DMS153 treated with DMSO at 0.1 percent for 48 hours (cell line): Measurements from ENCODE around the gene DNAH9.
"Not testable (repeated sequence)": the region's sequence is repeated elsewhere in the genome, so short reads cannot be mapped to it uniquely, and the experiment has no call there.

Experiments
- DNase-seq: peaks from one replicate; lab custom pipeline; 2025; ENCODE audit not compliant: unreplicated experiment; lab: John Stamatoyannopoulos, UW

The DNAH9 gene

GRCh38 chr17:11901931-11902330, 303.7 kb downstream of the DNAH9 start:
- no peak for DNase-seq

GRCh38 chr17:11908711-11909146, 310.5 kb downstream of the DNAH9 start:
- no peak for DNase-seq

GRCh38 chr17:11909348-11909747, 311.1 kb downstream of the DNAH9 start:
- DNase-seq, result no peak

GRCh38 chr17:11916091-11916490, 317.8 kb downstream of the DNAH9 start:
- no peak for DNase-seq

- no peak for DNase-seq
These were observed 319.1 kb downstream of the DNAH9 start for GRCh38 chr17:11917415-11917814.

- DNase-seq, result no peak
These were observed 323.0 kb downstream of the DNAH9 start for GRCh38 chr17:11921296-11921695.

GRCh38 chr17:11922638-11923037, 324.4 kb downstream of the DNAH9 start:
- no peak for DNase-seq

- no peak for DNase-seq
These were observed 325.8 kb downstream of the DNAH9 start for GRCh38 chr17:11924076-11924475.

GRCh38 chr17:11925262-11926021, 327.2 kb downstream of the DNAH9 start:
- DNase-seq, result no peak

- DNase-seq, result no peak
These were observed 330.2 kb downstream of the DNAH9 start for GRCh38 chr17:11928436-11928835.

GRCh38 chr17:11932337-11932898, 334.1 kb downstream of the DNAH9 start:
- no peak for DNase-seq

- no peak for DNase-seq
These were observed 337.6 kb downstream of the DNAH9 start for GRCh38 chr17:11935734-11936406.

GRCh38 chr17:11940904-11941303, 342.6 kb downstream of the DNAH9 start:
- no peak for DNase-seq

- DNase-seq, result not testable (repeated sequence)
These were observed 344.8 kb downstream of the DNAH9 start for GRCh38 chr17:11943086-11943485.

- no peak for DNase-seq
These were observed 345.6 kb downstream of the DNAH9 start for GRCh38 chr17:11943759-11944347.

- no peak for DNase-seq
These were observed 346.3 kb downstream of the DNAH9 start for GRCh38 chr17:11944587-11944986.

GRCh38 chr17:11948789-11949188, 350.5 kb downstream of the DNAH9 start:
- no peak for DNase-seq

GRCh38 chr17:11949571-11949970, 351.3 kb downstream of the DNAH9 start:
- not testable (repeated sequence) for DNase-seq

GRCh38 chr17:11950771-11951519, 352.7 kb downstream of the DNAH9 start:
- no peak for DNase-seq

- no peak for DNase-seq
These were observed 354.3 kb downstream of the DNAH9 start for GRCh38 chr17:11952610-11953009.

GRCh38 chr17:11953924-11954323, 355.7 kb downstream of the DNAH9 start:
- DNase-seq, result no peak
